Measurements from ENCODE around the gene KNCN.
A peak's percentile ranks its signal among the peaks of the same experiment; 100 is the strongest.

The KNCN gene

GRCh38 chr1:46538147-46538546 lies 13.3 kb downstream of the KNCN start:
- Mint-ChIP-seq H3K9me3 (no peaks in the 10 kb centered on the region), H3K27ac (no peak overlapping the region), H3K4me3 (no peak overlapping the region), H3K36me3 (ENCODE audit: low read depth) (no peaks in the 10 kb centered on the region), H3K27me3 (peaks cover 38% of the 10 kb centered on the region), H3K4me1 (ENCODE audit: low read depth) (peaks cover 3% of the 10 kb centered on the region)

GRCh38 chr1:46537651-46538050 lies 13.8 kb downstream of the KNCN start:
- no peaks in the 10 kb centered on the region for H3K9me3 Mint-ChIP-seq
- H3K4me3 Mint-ChIP-seq = no peak overlapping the region
- H3K4me1 Mint-ChIP-seq (ENCODE audit: low read depth) = peaks cover 3% of the 10 kb centered on the region
- H3K27ac Mint-ChIP-seq = no peak overlapping the region
- H3K36me3 Mint-ChIP-seq (ENCODE audit: low read depth) = no peaks in the 10 kb centered on the region
- H3K27me3 Mint-ChIP-seq = peaks cover 33% of the 10 kb centered on the region

- H3K27me3 Mint-ChIP-seq = peaks cover 30% of the 10 kb centered on the region
- H3K9me3 Mint-ChIP-seq = no peaks in the 10 kb centered on the region
- no peak overlapping the region for H3K4me3 Mint-ChIP-seq
- H3K27ac Mint-ChIP-seq = no peak overlapping the region
- peaks cover 9% of the 10 kb centered on the region for H3K4me1 Mint-ChIP-seq (ENCODE audit: low read depth)
- H3K36me3 Mint-ChIP-seq (ENCODE audit: low read depth) = no peaks in the 10 kb centered on the region
These were observed 14.9 kb downstream of the KNCN start for GRCh38 chr1:46536527-46536926.

GRCh38 chr1:46535063-46535462 lies 16.4 kb downstream of the KNCN start:
- no peaks in the 10 kb centered on the region for H3K36me3 Mint-ChIP-seq (ENCODE audit: low read depth)
- no peaks in the 10 kb centered on the region for H3K9me3 Mint-ChIP-seq
- no peak overlapping the region for H3K27ac Mint-ChIP-seq
- H3K4me3 Mint-ChIP-seq = no peak overlapping the region
- H3K4me1 Mint-ChIP-seq (ENCODE audit: low read depth) = peaks cover 9% of the 10 kb centered on the region
- H3K27me3 Mint-ChIP-seq = peaks cover 30% of the 10 kb centered on the region

- Mint-ChIP-seq H3K27ac (no peak overlapping the region), H3K9me3 (no peaks in the 10 kb centered on the region), H3K36me3 (ENCODE audit: low read depth) (no peaks in the 10 kb centered on the region), H3K27me3 (peaks cover 42% of the 10 kb centered on the region), H3K4me1 (ENCODE audit: low read depth) (peaks cover 21% of the 10 kb centered on the region), H3K4me3 (peak overlapping the region; percentile 69)
These were observed 18.1 kb downstream of the KNCN start for GRCh38 chr1:46533179-46533864.

GRCh38 chr1:46532498-46533178 lies 18.8 kb downstream of the KNCN start:
- Mint-ChIP-seq H3K27ac (no peak overlapping the region), H3K36me3 (ENCODE audit: low read depth) (no peaks in the 10 kb centered on the region), H3K27me3 (peaks cover 48% of the 10 kb centered on the region), H3K9me3 (no peaks in the 10 kb centered on the region), H3K4me3 (no peak overlapping the region), H3K4me1 (ENCODE audit: low read depth) (peaks cover 25% of the 10 kb centered on the region)

GRCh38 chr1:46532095-46532494 lies 19.4 kb downstream of the KNCN start:
- peaks cover 25% of the 10 kb centered on the region for H3K4me1 Mint-ChIP-seq (ENCODE audit: low read depth)
- no peak overlapping the region for H3K27ac Mint-ChIP-seq
- H3K4me3 Mint-ChIP-seq = no peak overlapping the region

GRCh38 chr1:46530791-46531409 lies 20.5 kb downstream of the KNCN start:
- Mint-ChIP-seq H3K4me1 (ENCODE audit: low read depth) (peaks cover 25% of the 10 kb centered on the region), H3K27me3 (peaks cover 42% of the 10 kb centered on the region), H3K9me3 (no peaks in the 10 kb centered on the region), H3K36me3 (ENCODE audit: low read depth) (no peaks in the 10 kb centered on the region), H3K27ac (no peak overlapping the region), H3K4me3 (no peak overlapping the region)

More at GRCh38 chr1:46532095-46532494, 19.4 kb downstream of the KNCN start:
- peaks cover 48% of the 10 kb centered on the region for H3K27me3 Mint-ChIP-seq
- no peaks in the 10 kb centered on the region for H3K36me3 Mint-ChIP-seq (ENCODE audit: low read depth)
- no peaks in the 10 kb centered on the region for H3K9me3 Mint-ChIP-seq

- Mint-ChIP-seq H3K4me3 (no peak overlapping the region), H3K36me3 (ENCODE audit: low read depth) (no peaks in the 10 kb centered on the region), H3K27ac (no peak overlapping the region), H3K4me1 (ENCODE audit: low read depth) (peaks cover 25% of the 10 kb centered on the region), H3K9me3 (no peaks in the 10 kb centered on the region), H3K27me3 (peaks cover 46% of the 10 kb centered on the region)
These were observed 21.1 kb downstream of the KNCN start for GRCh38 chr1:46530311-46530710.

- Mint-ChIP-seq H3K4me1 (ENCODE audit: low read depth) (peaks cover 25% of the 10 kb centered on the region), H3K27me3 (peaks cover 47% of the 10 kb centered on the region), H3K36me3 (ENCODE audit: low read depth) (no peaks in the 10 kb centered on the region), H3K4me3 (no peak overlapping the region), H3K9me3 (no peaks in the 10 kb centered on the region), H3K27ac (no peak overlapping the region)
These were observed 22.3 kb downstream of the KNCN start for GRCh38 chr1:46529031-46529630.

GRCh38 chr1:46528297-46528955 lies 23.0 kb downstream of the KNCN start:
- peaks cover 21% of the 10 kb centered on the region for H3K4me1 Mint-ChIP-seq (ENCODE audit: low read depth)
- H3K36me3 Mint-ChIP-seq (ENCODE audit: low read depth) = no peaks in the 10 kb centered on the region
- no peaks in the 10 kb centered on the region for H3K9me3 Mint-ChIP-seq
- H3K27ac Mint-ChIP-seq = peak overlapping the region; percentile 17
- peaks cover 44% of the 10 kb centered on the region for H3K27me3 Mint-ChIP-seq
- H3K4me3 Mint-ChIP-seq = no peak overlapping the region

- Mint-ChIP-seq H3K4me3 (no peak overlapping the region), H3K9me3 (no peaks in the 10 kb centered on the region), H3K27me3 (peaks cover 44% of the 10 kb centered on the region), H3K36me3 (ENCODE audit: low read depth) (no peaks in the 10 kb centered on the region), H3K27ac (peak overlapping the region; percentile 17), H3K4me1 (ENCODE audit: low read depth) (peaks cover 23% of the 10 kb centered on the region)
These were observed 23.8 kb downstream of the KNCN start for GRCh38 chr1:46527474-46528296.

GRCh38 chr1:46526691-46527291 lies 24.7 kb downstream of the KNCN start:
- Mint-ChIP-seq H3K27ac (no peak overlapping the region), H3K9me3 (no peaks in the 10 kb centered on the region), H3K36me3 (ENCODE audit: low read depth) (no peaks in the 10 kb centered on the region), H3K4me1 (ENCODE audit: low read depth) (peaks cover 27% of the 10 kb centered on the region), H3K27me3 (peaks cover 41% of the 10 kb centered on the region), H3K4me3 (no peak overlapping the region)

All from stimulated activated naive CD8-positive, alpha-beta T cell treated with anti-CD3 and anti-CD28 coated beads, Interleukin-15, Interleukin-2, amounts not matched to agents 100 ng/mL and 50 ng/mL, for 24 hours (primary cell).